ENCODE data around the gene BCL2L11.

DNA sequence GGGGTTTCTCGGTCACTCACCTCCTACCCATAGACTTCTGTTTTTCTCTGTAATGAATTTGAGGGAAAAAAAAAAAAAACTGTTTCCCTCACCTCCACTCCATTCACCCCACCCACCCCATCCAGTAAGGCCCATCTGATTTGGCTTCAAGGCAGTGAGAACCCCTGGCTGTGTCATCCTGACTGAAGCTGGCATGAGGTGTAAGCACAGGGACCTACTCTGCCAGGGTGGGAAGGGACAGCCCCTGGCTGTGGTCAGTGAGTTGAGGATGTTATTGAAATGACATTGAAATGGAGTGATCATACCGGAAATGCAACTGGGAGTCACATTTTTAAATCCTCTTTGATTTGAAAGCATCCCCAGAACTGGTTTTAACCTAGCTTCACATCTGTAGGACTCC, 19.1 kb upstream of the BCL2L11 start:
- TF ChIP-seq CBX5 (IDR thresholded peaks at IDR 0.05; ENCODE audit: borderline replicate concordance, low read depth) (no peak), SRSF1 (IDR thresholded peaks at IDR 0.05; ENCODE audit: low read depth, low read length) (no peak), KDM4B (IDR thresholded peaks at IDR 0.05; ENCODE audit: borderline replicate concordance in 2 of 2, low read depth in 1 of 2) (no peak), KDM1A (IDR thresholded peaks at IDR 0.05) (no peak), FOS (IDR thresholded peaks at IDR 0.05; ENCODE audit: extremely low read depth, insufficient read length) (no peak), EP300 (IDR thresholded peaks at IDR 0.05; ENCODE audit: low read length) (no peak), POLR2AphosphoS5 (IDR thresholded peaks at IDR 0.05; ENCODE audit: control insufficient read depth, insufficient read depth, low read depth, low read length) (no peak), POLR2A (conservative IDR thresholded peaks at IDR 0.05) (no peak)
- TF ChIP-seq, protein P1, sequence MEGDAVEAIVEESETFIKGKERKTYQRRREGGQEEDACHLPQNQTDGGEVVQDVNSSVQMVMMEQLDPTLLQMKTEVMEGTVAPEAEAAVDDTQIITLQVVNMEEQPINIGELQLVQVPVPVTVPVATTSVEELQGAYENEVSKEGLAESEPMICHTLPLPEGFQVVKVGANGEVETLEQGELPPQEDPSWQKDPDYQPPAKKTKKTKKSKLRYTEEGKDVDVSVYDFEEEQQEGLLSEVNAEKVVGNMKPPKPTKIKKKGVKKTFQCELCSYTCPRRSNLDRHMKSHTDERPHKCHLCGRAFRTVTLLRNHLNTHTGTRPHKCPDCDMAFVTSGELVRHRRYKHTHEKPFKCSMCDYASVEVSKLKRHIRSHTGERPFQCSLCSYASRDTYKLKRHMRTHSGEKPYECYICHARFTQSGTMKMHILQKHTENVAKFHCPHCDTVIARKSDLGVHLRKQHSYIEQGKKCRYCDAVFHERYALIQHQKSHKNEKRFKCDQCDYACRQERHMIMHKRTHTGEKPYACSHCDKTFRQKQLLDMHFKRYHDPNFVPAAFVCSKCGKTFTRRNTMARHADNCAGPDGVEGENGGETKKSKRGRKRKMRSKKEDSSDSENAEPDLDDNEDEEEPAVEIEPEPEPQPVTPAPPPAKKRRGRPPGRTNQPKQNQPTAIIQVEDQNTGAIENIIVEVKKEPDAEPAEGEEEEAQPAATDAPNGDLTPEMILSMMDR (IDR thresholded peaks at IDR 0.05 in 2 of 3, conservative IDR thresholded peaks at IDR 0.05 in 1 of 3; ENCODE audit: insufficient read depth in 2 of 3, low read depth in 1 of 3, low read length in 3 of 3): no peak
- TF ChIP-seq, protein P2, sequence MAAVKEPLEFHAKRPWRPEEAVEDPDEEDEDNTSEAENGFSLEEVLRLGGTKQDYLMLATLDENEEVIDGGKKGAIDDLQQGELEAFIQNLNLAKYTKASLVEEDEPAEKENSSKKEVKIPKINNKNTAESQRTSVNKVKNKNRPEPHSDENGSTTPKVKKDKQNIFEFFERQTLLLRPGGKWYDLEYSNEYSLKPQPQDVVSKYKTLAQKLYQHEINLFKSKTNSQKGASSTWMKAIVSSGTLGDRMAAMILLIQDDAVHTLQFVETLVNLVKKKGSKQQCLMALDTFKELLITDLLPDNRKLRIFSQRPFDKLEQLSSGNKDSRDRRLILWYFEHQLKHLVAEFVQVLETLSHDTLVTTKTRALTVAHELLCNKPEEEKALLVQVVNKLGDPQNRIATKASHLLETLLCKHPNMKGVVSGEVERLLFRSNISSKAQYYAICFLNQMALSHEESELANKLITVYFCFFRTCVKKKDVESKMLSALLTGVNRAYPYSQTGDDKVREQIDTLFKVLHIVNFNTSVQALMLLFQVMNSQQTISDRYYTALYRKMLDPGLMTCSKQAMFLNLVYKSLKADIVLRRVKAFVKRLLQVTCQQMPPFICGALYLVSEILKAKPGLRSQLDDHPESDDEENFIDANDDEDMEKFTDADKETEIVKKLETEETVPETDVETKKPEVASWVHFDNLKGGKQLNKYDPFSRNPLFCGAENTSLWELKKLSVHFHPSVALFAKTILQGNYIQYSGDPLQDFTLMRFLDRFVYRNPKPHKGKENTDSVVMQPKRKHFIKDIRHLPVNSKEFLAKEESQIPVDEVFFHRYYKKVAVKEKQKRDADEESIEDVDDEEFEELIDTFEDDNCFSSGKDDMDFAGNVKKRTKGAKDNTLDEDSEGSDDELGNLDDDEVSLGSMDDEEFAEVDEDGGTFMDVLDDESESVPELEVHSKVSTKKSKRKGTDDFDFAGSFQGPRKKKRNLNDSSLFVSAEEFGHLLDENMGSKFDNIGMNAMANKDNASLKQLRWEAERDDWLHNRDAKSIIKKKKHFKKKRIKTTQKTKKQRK (IDR thresholded peaks at IDR 0.05; ENCODE audit: borderline replicate concordance, low read depth, low read length): no peak
- TF ChIP-seq, protein P3, sequence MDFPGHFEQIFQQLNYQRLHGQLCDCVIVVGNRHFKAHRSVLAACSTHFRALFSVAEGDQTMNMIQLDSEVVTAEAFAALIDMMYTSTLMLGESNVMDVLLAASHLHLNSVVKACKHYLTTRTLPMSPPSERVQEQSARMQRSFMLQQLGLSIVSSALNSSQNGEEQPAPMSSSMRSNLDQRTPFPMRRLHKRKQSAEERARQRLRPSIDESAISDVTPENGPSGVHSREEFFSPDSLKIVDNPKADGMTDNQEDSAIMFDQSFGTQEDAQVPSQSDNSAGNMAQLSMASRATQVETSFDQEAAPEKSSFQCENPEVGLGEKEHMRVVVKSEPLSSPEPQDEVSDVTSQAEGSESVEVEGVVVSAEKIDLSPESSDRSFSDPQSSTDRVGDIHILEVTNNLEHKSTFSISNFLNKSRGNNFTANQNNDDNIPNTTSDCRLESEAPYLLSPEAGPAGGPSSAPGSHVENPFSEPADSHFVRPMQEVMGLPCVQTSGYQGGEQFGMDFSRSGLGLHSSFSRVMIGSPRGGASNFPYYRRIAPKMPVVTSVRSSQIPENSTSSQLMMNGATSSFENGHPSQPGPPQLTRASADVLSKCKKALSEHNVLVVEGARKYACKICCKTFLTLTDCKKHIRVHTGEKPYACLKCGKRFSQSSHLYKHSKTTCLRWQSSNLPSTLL (IDR thresholded peaks at IDR 0.05): no peak
